Subcutaneous abdominal adipose tissue (tissue), 5 donors: ENCODE measurements around the gene PRR14.
"Not testable (repeated sequence)": the region's sequence is repeated elsewhere in the genome, so short reads cannot be mapped to it uniquely, and the experiment has no call there.

ENCODE experiments used
- H3K27ac ChIP-seq: one replicate; pipeline ENCODE4 v1.7.0; 2013; ENCODE audit warnings: low read depth, mild to moderate bottlenecking, inconsistent platforms, low read length, moderate library complexity
- H3K27me3 ChIP-seq, 5 donors: one replicate each; pipeline ENCODE4 v1.7.0; 2013; ENCODE audit warnings: low read length in 5 of 5, inconsistent platforms in 1 of 5; ENCODE audit not compliant: control insufficient read depth in 5 of 5, insufficient read depth in 4 of 5
- H3K36me3 ChIP-seq, 5 donors: one replicate each; pipeline ENCODE4 v1.7.0; 2013; ENCODE audit warnings: low read length in 5 of 5; ENCODE audit not compliant: control insufficient read depth in 5 of 5, insufficient read depth in 5 of 5
- H3K4me1 ChIP-seq, 5 donors: one replicate each; pipeline ENCODE4 v1.7.0; 2013; ENCODE audit warnings: low read length in 5 of 5, mild to moderate bottlenecking in 3 of 5, moderate library complexity in 1 of 5; ENCODE audit not compliant: control insufficient read depth in 5 of 5, insufficient read depth in 5 of 5
- H3K4me3 ChIP-seq, 5 donors: one replicate each; pipeline ENCODE4 v1.7.0; 2013; ENCODE audit warnings: low read length in 5 of 5, low read depth in 1 of 5
- H3K9ac ChIP-seq, 5 donors: one replicate each; pipeline ENCODE4 v1.7.0; 2013; ENCODE audit warnings: low read length in 5 of 5, mild to moderate bottlenecking in 4 of 5, moderate library complexity in 3 of 5
- H3K9me3 ChIP-seq, 5 donors: one replicate each; pipeline ENCODE4 v1.7.0; 2013; ENCODE audit warnings: low read length in 5 of 5; ENCODE audit not compliant: control insufficient read depth in 5 of 5
- donor health status: healthy.
- donor health status: healthy.
- donor health status: healthy.
- donor health status: healthy.
- donor health status: healthy.

Gene PRR14

GRCh38 chr16:30628628-30629540, 21.9 kb upstream of the PRR14 start:
- Histone ChIP-seq H3K36me3 (no peaks in the 10 kb centered on the region), H3K9ac (peak overlapping the region in 4 of 5 donors; percentile 11 to 61 (median 39)), H3K4me3 (peak overlapping the region; percentile 42 to 81 (median 46)), H3K27me3 (peaks cover 0 to 4% (median 0%) of the 10 kb centered on the region in 5 donors), H3K4me1 (peaks cover 0 to 7% (median 6%) of the 10 kb centered on the region in 5 donors), H3K27ac (no peak overlapping the region), H3K9me3 (no peaks in the 10 kb centered on the region)

- H3K9ac ChIP-seq, H3K27me3 ChIP-seq, H3K27ac ChIP-seq, H3K36me3 ChIP-seq, H3K4me3 ChIP-seq, H3K9me3 ChIP-seq: not testable (repeated sequence)
- H3K4me1 ChIP-seq = peaks cover 0 to 21% (median 16%) of the 10 kb centered on the region in 5 donors
These were observed 18.3 kb upstream of the PRR14 start for GRCh38 chr16:30632454-30632853.

GRCh38 chr16:30633526-30633925, 17.2 kb upstream of the PRR14 start:
- Histone ChIP-seq H3K9ac (peak overlapping the region in 4 of 5 donors; percentile 43 to 96 (median 90)), H3K36me3 (no peaks in the 10 kb centered on the region), H3K4me3 (peak overlapping the region; percentile 76 to 83 (median 79)), H3K9me3 (no peaks in the 10 kb centered on the region), H3K27ac (peak overlapping the region; percentile 90), H3K4me1 (peaks cover 0 to 20% (median 15%) of the 10 kb centered on the region in 5 donors), H3K27me3 (no peaks in the 10 kb centered on the region)

GRCh38 chr16:30636599-30636998, 14.2 kb upstream of the PRR14 start:
- H3K27ac ChIP-seq = no peak overlapping the region

GRCh38 chr16:30637139-30637538, 13.6 kb upstream of the PRR14 start:
- not testable (repeated sequence) for H3K4me3 ChIP-seq

More at GRCh38 chr16:30636599-30636998, 14.2 kb upstream of the PRR14 start:
- Histone ChIP-seq H3K4me3 (no peak overlapping the region), H3K36me3 (no peaks in the 10 kb centered on the region), H3K9me3 (no peaks in the 10 kb centered on the region), H3K27me3 (no peaks in the 10 kb centered on the region), H3K9ac (no peak overlapping the region), H3K4me1 (peaks cover 0 to 18% (median 13%) of the 10 kb centered on the region in 5 donors)

GRCh38 chr16:30637944-30638343, 12.8 kb upstream of the PRR14 start:
- Histone ChIP-seq H3K36me3 (no peaks in the 10 kb centered on the region), H3K27me3 (no peaks in the 10 kb centered on the region), H3K9ac (no peak overlapping the region), H3K9me3 (no peaks in the 10 kb centered on the region), H3K27ac (no peak overlapping the region), H3K4me1 (peaks cover 0 to 18% (median 13%) of the 10 kb centered on the region in 5 donors), H3K4me3 (no peak overlapping the region)

More at GRCh38 chr16:30637139-30637538, 13.6 kb upstream of the PRR14 start:
- H3K9ac ChIP-seq, H3K9me3 ChIP-seq, H3K27ac ChIP-seq, H3K27me3 ChIP-seq, H3K36me3 ChIP-seq: not testable (repeated sequence)
- H3K4me1 ChIP-seq = peaks cover 0 to 18% (median 13%) of the 10 kb centered on the region in 5 donors

- Histone ChIP-seq H3K9ac (no peak overlapping the region), H3K27me3 (no peaks in the 10 kb centered on the region), H3K4me1 (no peaks in the 10 kb centered on the region), H3K4me3 (no peak overlapping the region), H3K36me3 (no peaks in the 10 kb centered on the region), H3K9me3 (no peaks in the 10 kb centered on the region), H3K27ac (no peak overlapping the region)
These were observed 9.3 kb upstream of the PRR14 start for GRCh38 chr16:30641378-30641982.

- no peak overlapping the region for H3K9ac ChIP-seq
- no peak overlapping the region for H3K27ac ChIP-seq
- H3K4me1 ChIP-seq = peaks cover 0 to under 1% (median 0%) of the 10 kb centered on the region in 5 donors
- H3K36me3 ChIP-seq = no peaks in the 10 kb centered on the region
- no peaks in the 10 kb centered on the region for H3K27me3 ChIP-seq
- H3K9me3 ChIP-seq = no peaks in the 10 kb centered on the region
- no peak overlapping the region for H3K4me3 ChIP-seq
These were observed 6.4 kb upstream of the PRR14 start for GRCh38 chr16:30644334-30644830.

GRCh38 chr16:30645727-30646126, 5.0 kb upstream of the PRR14 start:
- Histone ChIP-seq H3K4me1 (peaks cover 2 to 8% (median 8%) of the 10 kb centered on the region in 5 donors), H3K27me3 (no peaks in the 10 kb centered on the region), H3K36me3 (no peaks in the 10 kb centered on the region), H3K9me3 (no peaks in the 10 kb centered on the region), H3K27ac (no peak overlapping the region), H3K4me3 (no peak overlapping the region), H3K9ac (no peak overlapping the region)

GRCh38 chr16:30647274-30647571, 3.5 kb upstream of the PRR14 start:
- H3K27ac ChIP-seq = no peak overlapping the region
- no peaks in the 10 kb centered on the region for H3K9me3 ChIP-seq
- peaks cover 2 to 21% (median 16%) of the 10 kb centered on the region in 5 donors for H3K4me1 ChIP-seq
- H3K36me3 ChIP-seq = no peaks in the 10 kb centered on the region
- no peak overlapping the region for H3K4me3 ChIP-seq
- H3K9ac ChIP-seq = no peak overlapping the region
- no peaks in the 10 kb centered on the region for H3K27me3 ChIP-seq
